ENCODE data around the gene DNAJC12.

Gene DNAJC12

GRCh38 chr10:67792653-67793052, 45.3 kb downstream of the DNAJC12 start:
- no peak for DNase-seq (ENCODE audit: extremely low read depth, low read depth)
- TF ChIP-seq CTCF (IDR thresholded peaks at IDR 0.05; ENCODE audit: low read depth, low read length) = no peak

DNA sequence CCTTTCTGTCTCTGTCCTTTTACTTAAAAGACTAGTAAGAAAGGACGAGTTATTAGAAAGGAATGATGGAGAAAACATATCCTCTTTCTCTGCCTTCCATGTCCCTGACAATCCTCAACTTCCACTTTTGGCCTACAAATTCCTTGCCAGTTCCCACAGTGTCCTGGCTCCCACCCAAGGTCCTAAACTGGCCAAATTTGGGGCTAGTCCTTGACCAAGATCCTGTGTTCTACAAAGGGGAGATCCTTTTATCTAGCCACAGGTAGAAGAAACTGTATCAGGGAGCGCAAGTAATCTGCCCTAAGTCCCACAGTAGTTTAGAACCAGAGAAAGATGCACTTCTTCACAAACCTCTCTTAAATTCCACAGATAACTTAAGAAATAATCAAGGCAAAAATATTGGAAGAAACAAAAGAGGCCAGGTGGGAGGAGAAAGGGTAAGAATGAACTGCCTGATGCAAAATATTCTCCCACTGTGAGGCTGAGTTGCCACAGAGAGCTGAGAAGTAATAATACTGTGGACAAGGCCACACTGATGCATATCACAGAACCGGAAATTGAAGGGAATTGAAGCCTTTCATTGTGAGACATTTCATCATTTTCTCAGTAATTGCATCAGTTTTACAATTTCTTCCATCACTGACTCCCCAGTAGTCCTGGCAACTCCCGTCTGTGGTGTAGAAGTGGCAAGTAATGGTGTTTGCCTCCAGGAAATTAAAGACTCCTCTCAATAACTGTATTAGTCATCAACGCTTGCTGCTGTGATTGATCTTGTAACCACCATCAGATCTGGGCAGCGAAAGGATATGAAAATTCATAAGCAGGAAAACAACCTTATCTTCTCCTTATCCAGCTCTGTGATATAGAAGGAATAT, 47.2 kb downstream of the DNAJC12 start:
- peak; percentile 4 for DNase-seq (ENCODE audit: extremely low read depth, low read depth)

DNA sequence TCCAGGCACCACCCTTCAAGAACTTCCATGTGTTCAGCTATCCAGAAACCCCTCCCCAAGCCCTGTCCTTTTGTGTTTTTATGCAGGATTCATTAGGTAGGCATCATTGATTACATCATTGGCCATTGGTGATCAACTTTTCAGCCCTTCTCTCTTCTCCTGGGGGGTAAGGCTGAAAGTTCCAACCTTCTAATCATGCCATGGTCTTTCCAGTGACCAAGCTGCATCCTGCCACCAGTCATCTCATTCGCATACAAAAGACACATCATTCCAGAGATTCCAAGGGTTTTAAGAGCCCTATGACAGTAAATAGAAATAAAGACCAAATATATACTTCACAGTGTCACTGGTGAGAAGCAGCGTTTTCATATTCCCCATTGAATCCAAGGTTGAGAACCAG, 48.2 kb downstream of the DNAJC12 start:
- no peak for DNase-seq (ENCODE audit: extremely low read depth, low read depth)
- TF ChIP-seq CTCF (IDR thresholded peaks at IDR 0.05; ENCODE audit: low read depth, low read length) = no peak

More for the DNA sequence above, 47.2 kb downstream of the DNAJC12 start:
- TF ChIP-seq CTCF (IDR thresholded peaks at IDR 0.05; ENCODE audit: low read depth, low read length) = no peak

- no peak for DNase-seq (ENCODE audit: extremely low read depth, low read depth)
- peak; percentile 31 for TF ChIP-seq CTCF (IDR thresholded peaks at IDR 0.05; ENCODE audit: low read depth, low read length)
Measured at GRCh38 chr10:67788028-67788886, 49.7 kb downstream of the DNAJC12 start.

DNA sequence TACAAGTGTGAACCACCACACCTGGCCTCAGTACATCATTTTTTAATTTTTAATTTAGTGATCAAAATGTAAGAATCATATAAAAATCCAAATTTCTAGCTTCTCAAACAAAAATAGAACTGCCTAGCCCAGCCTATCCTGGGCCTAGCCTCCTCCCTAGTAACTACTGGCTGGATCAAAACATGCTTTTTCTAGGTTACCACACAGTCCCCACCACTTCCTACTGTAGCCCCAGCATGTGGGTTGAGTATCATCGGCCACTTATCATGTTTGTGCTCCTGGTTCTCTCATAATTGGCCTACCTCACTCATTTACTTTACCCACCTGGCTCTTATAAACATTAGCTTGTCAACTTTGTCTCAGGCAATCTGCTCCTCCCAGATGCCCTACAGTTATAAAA, 52.9 kb downstream of the DNAJC12 start:
- TF ChIP-seq CTCF (IDR thresholded peaks at IDR 0.05; ENCODE audit: low read depth, low read length) = no peak
- DNase-seq (ENCODE audit: extremely low read depth, low read depth) = no peak

DNA sequence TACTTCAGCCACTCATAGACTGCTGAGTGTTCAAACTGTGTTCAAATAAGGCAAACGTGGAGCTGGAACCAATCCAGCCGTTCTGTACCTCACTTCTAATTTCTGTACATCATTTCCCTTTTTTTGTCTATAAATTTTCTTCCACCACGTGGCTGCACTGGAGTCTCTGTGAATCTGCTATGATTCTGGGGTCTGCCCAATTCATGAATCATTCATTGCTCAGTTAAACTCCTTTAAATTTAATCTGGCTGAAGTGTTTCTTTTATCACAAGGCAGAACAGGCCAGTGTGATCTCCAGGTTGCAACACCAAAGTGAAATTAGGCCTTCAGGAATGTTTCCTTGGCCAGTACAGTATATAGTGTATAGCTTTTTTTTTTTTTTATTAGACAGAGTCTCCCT, 53.5 kb downstream of the DNAJC12 start:
- no peak for TF ChIP-seq CTCF (IDR thresholded peaks at IDR 0.05; ENCODE audit: low read depth, low read length)
- no peak for DNase-seq (ENCODE audit: extremely low read depth, low read depth)
